Activated effector memory CD4-positive, alpha-beta T cell treated with anti-CD3 and anti-CD28 coated beads, Interleukin-2, amount 50 U/mL, for 16 hours (primary cell): ENCODE measurements around the gene KLRD1.
"Not testable (repeated sequence)": the region's sequence is repeated elsewhere in the genome, so short reads cannot be mapped to it uniquely, and the experiment has no call there.

Experiments used
- DNase-seq: peaks from one replicate; pipeline ENCODE4 v3.0.0-alpha.2; 2020

KLRD1 gene

GRCh38 chr12:10339053-10339840, 31.6 kb downstream of the KLRD1 start:
- no peak for DNase-seq

- not testable (repeated sequence) for DNase-seq
Observed at GRCh38 chr12:10340946-10341345, 33.3 kb downstream of the KLRD1 start.

- no peak for DNase-seq
Observed at GRCh38 chr12:10341892-10342509, 34.3 kb downstream of the KLRD1 start.

GRCh38 chr12:10351457-10351856, 43.8 kb downstream of the KLRD1 start:
- not testable (repeated sequence) for DNase-seq

GRCh38 chr12:10354071-10354470, 46.4 kb downstream of the KLRD1 start:
- no peak for DNase-seq

GRCh38 chr12:10354502-10354901, 46.8 kb downstream of the KLRD1 start:
- DNase-seq, result no peak

- no peak for DNase-seq
Observed at GRCh38 chr12:10358131-10358530, 50.5 kb downstream of the KLRD1 start.

GRCh38 chr12:10358969-10359368, 51.3 kb downstream of the KLRD1 start:
- DNase-seq, result no peak

- DNase-seq, result no peak
Observed at GRCh38 chr12:10361084-10361483, 53.4 kb downstream of the KLRD1 start.

GRCh38 chr12:10361622-10362021, 54.0 kb downstream of the KLRD1 start:
- no peak for DNase-seq

GRCh38 chr12:10362325-10362724, 54.7 kb downstream of the KLRD1 start:
- DNase-seq, result no peak

GRCh38 chr12:10362828-10363657, 55.4 kb downstream of the KLRD1 start:
- no peak for DNase-seq

GRCh38 chr12:10363658-10363913, 55.9 kb downstream of the KLRD1 start:
- no peak for DNase-seq

GRCh38 chr12:10363914-10364814, 56.5 kb downstream of the KLRD1 start:
- peak; percentile 64 for DNase-seq

GRCh38 chr12:10364815-10365622, 57.3 kb downstream of the KLRD1 start:
- DNase-seq, result peak; percentile 79

GRCh38 chr12:10365696-10366405, 58.2 kb downstream of the KLRD1 start:
- DNase-seq, result no peak

- no peak for DNase-seq
Observed at GRCh38 chr12:10366875-10367274, 59.2 kb downstream of the KLRD1 start.

GRCh38 chr12:10367714-10368113, 60.0 kb downstream of the KLRD1 start:
- not testable (repeated sequence) for DNase-seq

- no peak for DNase-seq
Observed at GRCh38 chr12:10368206-10369171, 60.8 kb downstream of the KLRD1 start.
